H1 (cell line): ENCODE measurements around the gene PLCL1. TPM values are rescaled to one million over a fixed set of nuclear protein-coding genes. Genes with fewer than 3 reads are reported as not detected.

Experiments
- RBBP5 ChIP-seq: IDR thresholded peaks from 2 replicates; pipeline ENCODE4 v1.7.1; 2012; ENCODE audit warnings: low read depth, mild to moderate bottlenecking, inconsistent platforms, low read length, moderate library complexity, borderline replicate concordance
- YY1 ChIP-seq: IDR thresholded peaks from 2 replicates; pipeline ENCODE4 v1.6.1; 2011; ENCODE audit warnings: low read depth, mild to moderate bottlenecking, low read length
- polyA plus RNA-seq, 7 experiments: library from polyadenylated mRNA; depleted of rRNA in 3 of 7; stranded (reverse) in 5 of 7; unstranded in 2 of 7; fragments of >200 nt in 5 of 7; fragments of 200-250 nt in 2 of 7; gene quantifications; 1 replicate in 5 of 7; 2 replicates in 1 of 7; 4 replicates in 1 of 7; pipeline versions ENCODE4 v1.2.1 to v1.2.3, GENCODE V29; 2011 to 2013; ENCODE audit warnings: missing spikeins in 2 of 7, mixed read lengths in 2 of 7
- total RNA-seq: library from RNA; stranded (reverse); fragmentation: NEBNext Ultra II Directional; extraction: Animal tissue kit (Norgen Biotek cat#: 25700); gene quantifications from 2 replicates; pipeline ENCODE4 v1.2.1, GENCODE V29; 2021
- TF ChIP-seq, protein P1 (sequence below): IDR thresholded peaks from 2 replicates; pipeline ENCODE4 v1.6.1; 2011; ENCODE audit warnings: low read length, improper control_type of control experiment
- TF ChIP-seq, protein P2 (sequence below): IDR thresholded peaks from 2 replicates; pipeline ENCODE4 v1.6.1; 2011; ENCODE audit warnings: low read depth, mild to moderate bottlenecking, low read length; ENCODE audit not compliant: insufficient read depth

PLCL1 gene
- total and polyA plus RNA-seq, 2 of the 8 experiments (the other 6 are each of a cell fraction or from before 2014, with no cell fraction given), result not detected

DNA sequence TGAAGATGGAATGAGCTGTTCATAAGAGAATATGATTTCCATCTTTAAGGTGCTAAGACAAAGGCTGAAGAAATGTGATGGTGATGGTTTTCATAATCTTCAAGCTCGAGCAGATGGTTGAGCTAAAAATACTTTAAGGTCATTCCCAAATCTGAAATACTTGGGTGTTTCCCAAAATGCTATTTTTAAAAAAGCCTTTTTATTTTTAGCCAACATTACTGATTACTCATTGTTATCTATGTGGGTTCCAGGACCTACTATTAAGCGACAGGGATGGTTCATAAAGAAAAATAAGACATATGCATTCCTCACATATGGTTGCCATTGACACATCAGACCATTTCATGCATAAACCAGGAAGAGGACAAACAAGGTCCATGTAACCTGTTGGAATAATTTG is 298.5 kb downstream of the PLCL1 start (continued):
- TF ChIP-seq RBBP5, result no peak
- TF ChIP-seq, protein P1, sequence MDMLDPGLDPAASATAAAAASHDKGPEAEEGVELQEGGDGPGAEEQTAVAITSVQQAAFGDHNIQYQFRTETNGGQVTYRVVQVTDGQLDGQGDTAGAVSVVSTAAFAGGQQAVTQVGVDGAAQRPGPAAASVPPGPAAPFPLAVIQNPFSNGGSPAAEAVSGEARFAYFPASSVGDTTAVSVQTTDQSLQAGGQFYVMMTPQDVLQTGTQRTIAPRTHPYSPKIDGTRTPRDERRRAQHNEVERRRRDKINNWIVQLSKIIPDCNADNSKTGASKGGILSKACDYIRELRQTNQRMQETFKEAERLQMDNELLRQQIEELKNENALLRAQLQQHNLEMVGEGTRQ, result no peak
- no peak for TF ChIP-seq YY1
- TF ChIP-seq, protein P2, sequence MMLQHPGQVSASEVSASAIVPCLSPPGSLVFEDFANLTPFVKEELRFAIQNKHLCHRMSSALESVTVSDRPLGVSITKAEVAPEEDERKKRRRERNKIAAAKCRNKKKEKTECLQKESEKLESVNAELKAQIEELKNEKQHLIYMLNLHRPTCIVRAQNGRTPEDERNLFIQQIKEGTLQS, result no peak
